SK-N-SH treated with all-trans-retinoic acid at 6 μM for 48 hours (cell line): ENCODE measurements around the gene GLIPR2.

Experiments used
- ATAC-seq: fragments of 200-7000 bp; cut with Tn5 transposase; 3 replicates; pipeline ENCODE4 v1.9.1; 2020; ENCODE audit warnings: mild to moderate bottlenecking, moderate library complexity
- BACH2 ChIP-seq: fragments of 250-450 bp; sonication (Bioruptor Pico); IDR thresholded peaks from 2 replicates; pipeline ENCODE4 v1.9.0; 2021; ENCODE audit warnings: mild to moderate bottlenecking, borderline replicate concordance
- CSDC2 ChIP-seq: fragments of 250-450 bp; sonication (Bioruptor Pico); IDR thresholded peaks from 2 replicates; pipeline ENCODE4 v1.5.0; 2020; ENCODE audit warnings: mild to moderate bottlenecking, moderate library complexity
- GLIS3 ChIP-seq: fragments of 250-450 bp; sonication (Bioruptor Pico); IDR thresholded peaks from 2 replicates; pipeline ENCODE4 v1.5.0; 2020; ENCODE audit warnings: mild to moderate bottlenecking, moderate library complexity
- ISL1 ChIP-seq: fragments of 250-450 bp; sonication (Bioruptor Pico); IDR thresholded peaks from 2 replicates; pipeline ENCODE4 v2.1.2; 2022; ENCODE audit warnings: mild to moderate bottlenecking, moderate library complexity
- OSR1 ChIP-seq: fragments of 250-450 bp; sonication (Bioruptor Pico); IDR thresholded peaks from 2 replicates; pipeline ENCODE4 v1.8.0; 2022; ENCODE audit warnings: moderate library complexity, mild to moderate bottlenecking, inconsistent platforms
- SNAI2 ChIP-seq: fragments of 250-450 bp; sonication (Bioruptor Pico); IDR thresholded peaks from 2 replicates; pipeline ENCODE4 v1.5.0; 2020; ENCODE audit warnings: mild to moderate bottlenecking, moderate library complexity
- TCF4 ChIP-seq: fragments of 250-450 bp; sonication (Bioruptor Pico); IDR thresholded peaks from 2 replicates; pipeline ENCODE4 v1.8.0; 2021; ENCODE audit warnings: mild to moderate bottlenecking, moderate library complexity, borderline replicate concordance
- ZC3H10 ChIP-seq: fragments of 250-450 bp; sonication (Bioruptor Pico); IDR thresholded peaks from 2 replicates; pipeline ENCODE4 v1.5.1; 2021; ENCODE audit warnings: mild to moderate bottlenecking, moderate library complexity
- ZFP3 ChIP-seq: fragments of 250-450 bp; sonication (Bioruptor Pico); IDR thresholded peaks from 2 replicates; pipeline ENCODE4 v1.5.0; 2020; ENCODE audit warnings: mild to moderate bottlenecking, moderate library complexity
- ZFP30 ChIP-seq: fragments of 450-650 bp; formaldehyde crosslinking; IDR thresholded peaks from 2 replicates; pipeline ENCODE4 v1.5.0; 2022; ENCODE audit warnings: mild to moderate bottlenecking, moderate library complexity
- ZNF565 ChIP-seq: fragments of 450-650 bp; formaldehyde crosslinking; conservative IDR thresholded peaks from 2 replicates; pipeline ENCODE4 v1.5.0; 2020; ENCODE audit warnings: low read depth, mild to moderate bottlenecking, moderate library complexity
- ZNF70 ChIP-seq: fragments of 450-650 bp; formaldehyde crosslinking; IDR thresholded peaks from 2 replicates; pipeline ENCODE4 v1.5.0; 2020; ENCODE audit warnings: mild to moderate bottlenecking, moderate library complexity
- ZNF8 ChIP-seq: fragments of 450-650 bp; formaldehyde crosslinking; IDR thresholded peaks from 2 replicates; pipeline ENCODE4 v1.5.0; 2020; ENCODE audit warnings: mild to moderate bottlenecking, moderate library complexity
- TF ChIP-seq, protein P1 (sequence below): fragments of 250-450 bp; sonication (Bioruptor Pico); IDR thresholded peaks from 2 replicates; pipeline ENCODE4 v1.5.1; 2020; ENCODE audit warnings: low read depth, mild to moderate bottlenecking, moderate library complexity
- TF ChIP-seq, protein P2 (sequence below): fragments of 250-450 bp; sonication (Bioruptor Pico); IDR thresholded peaks from 2 replicates; pipeline ENCODE4 v1.5.1; 2021; ENCODE audit warnings: mild to moderate bottlenecking, moderate library complexity
- TF ChIP-seq, protein P3 (sequence below): fragments of 250-450 bp; sonication (Bioruptor Pico); IDR thresholded peaks from 2 replicates; pipeline ENCODE4 v1.8.0; 2021; ENCODE audit warnings: low read depth, mild to moderate bottlenecking, moderate library complexity, borderline replicate concordance
- TF ChIP-seq, protein P4 (sequence below): fragments of 250-450 bp; sonication (Bioruptor Pico); IDR thresholded peaks from 2 replicates; pipeline ENCODE4 v1.8.0; 2020; ENCODE audit warnings: mild to moderate bottlenecking, moderate library complexity, borderline replicate concordance
- TF ChIP-seq, protein P5 (sequence below): fragments of 250-450 bp; sonication (Bioruptor Pico); IDR thresholded peaks from 2 replicates; pipeline ENCODE4 v1.5.0; 2020; ENCODE audit warnings: mild to moderate bottlenecking, moderate library complexity

The GLIPR2 gene

DNA sequence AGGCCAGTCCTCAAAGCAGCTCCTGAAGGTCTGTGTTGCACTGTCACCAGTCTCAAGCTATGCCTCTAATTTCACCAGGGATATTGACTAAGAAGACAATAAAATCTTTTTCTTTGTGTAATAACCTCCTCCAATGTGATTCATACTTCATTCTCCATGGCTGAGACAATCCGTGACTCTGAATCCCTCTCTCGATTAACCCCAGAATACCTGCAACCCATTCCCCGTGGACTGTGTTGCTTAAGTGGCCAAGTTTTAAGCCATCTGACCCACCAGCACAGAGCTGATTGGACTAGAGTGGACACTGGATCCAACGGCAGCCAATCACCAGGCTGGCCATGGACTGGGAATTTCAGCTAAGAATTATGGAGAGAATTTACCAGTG is 27.2 kb downstream of the GLIPR2 start (continued):
- TF ChIP-seq, protein P1, sequence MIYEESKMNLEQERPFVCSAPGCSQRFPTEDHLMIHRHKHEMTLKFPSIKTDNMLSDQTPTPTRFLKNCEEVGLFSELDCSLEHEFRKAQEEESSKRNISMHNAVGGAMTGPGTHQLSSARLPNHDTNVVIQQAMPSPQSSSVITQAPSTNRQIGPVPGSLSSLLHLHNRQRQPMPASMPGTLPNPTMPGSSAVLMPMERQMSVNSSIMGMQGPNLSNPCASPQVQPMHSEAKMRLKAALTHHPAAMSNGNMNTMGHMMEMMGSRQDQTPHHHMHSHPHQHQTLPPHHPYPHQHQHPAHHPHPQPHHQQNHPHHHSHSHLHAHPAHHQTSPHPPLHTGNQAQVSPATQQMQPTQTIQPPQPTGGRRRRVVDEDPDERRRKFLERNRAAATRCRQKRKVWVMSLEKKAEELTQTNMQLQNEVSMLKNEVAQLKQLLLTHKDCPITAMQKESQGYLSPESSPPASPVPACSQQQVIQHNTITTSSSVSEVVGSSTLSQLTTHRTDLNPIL (CRISPR knock-in tag), result no peak
- TF ChIP-seq, protein P2, sequence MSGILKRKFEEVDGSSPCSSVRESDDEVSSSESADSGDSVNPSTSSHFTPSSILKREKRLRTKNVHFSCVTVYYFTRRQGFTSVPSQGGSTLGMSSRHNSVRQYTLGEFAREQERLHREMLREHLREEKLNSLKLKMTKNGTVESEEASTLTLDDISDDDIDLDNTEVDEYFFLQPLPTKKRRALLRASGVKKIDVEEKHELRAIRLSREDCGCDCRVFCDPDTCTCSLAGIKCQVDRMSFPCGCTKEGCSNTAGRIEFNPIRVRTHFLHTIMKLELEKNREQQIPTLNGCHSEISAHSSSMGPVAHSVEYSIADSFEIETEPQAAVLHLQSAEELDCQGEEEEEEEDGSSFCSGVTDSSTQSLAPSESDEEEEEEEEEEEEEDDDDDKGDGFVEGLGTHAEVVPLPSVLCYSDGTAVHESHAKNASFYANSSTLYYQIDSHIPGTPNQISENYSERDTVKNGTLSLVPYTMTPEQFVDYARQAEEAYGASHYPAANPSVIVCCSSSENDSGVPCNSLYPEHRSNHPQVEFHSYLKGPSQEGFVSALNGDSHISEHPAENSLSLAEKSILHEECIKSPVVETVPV (CRISPR knock-in tag), result no peak
- TF ChIP-seq CSDC2 (no peak), ZFP3 (CRISPR knock-in tag) (no peak), ZC3H10 (CRISPR knock-in tag) (no peak), GLIS3 (CRISPR knock-in tag) (no peak)
- TF ChIP-seq, protein P3, sequence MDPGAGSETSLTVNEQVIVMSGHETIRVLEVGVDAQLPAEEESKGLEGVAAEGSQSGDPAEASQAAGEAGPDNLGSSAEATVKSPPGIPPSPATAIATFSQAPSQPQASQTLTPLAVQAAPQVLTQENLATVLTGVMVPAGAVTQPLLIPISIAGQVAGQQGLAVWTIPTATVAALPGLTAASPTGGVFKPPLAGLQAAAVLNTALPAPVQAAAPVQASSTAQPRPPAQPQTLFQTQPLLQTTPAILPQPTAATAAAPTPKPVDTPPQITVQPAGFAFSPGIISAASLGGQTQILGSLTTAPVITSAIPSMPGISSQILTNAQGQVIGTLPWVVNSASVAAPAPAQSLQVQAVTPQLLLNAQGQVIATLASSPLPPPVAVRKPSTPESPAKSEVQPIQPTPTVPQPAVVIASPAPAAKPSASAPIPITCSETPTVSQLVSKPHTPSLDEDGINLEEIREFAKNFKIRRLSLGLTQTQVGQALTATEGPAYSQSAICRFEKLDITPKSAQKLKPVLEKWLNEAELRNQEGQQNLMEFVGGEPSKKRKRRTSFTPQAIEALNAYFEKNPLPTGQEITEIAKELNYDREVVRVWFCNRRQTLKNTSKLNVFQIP, result no peak

DNA sequence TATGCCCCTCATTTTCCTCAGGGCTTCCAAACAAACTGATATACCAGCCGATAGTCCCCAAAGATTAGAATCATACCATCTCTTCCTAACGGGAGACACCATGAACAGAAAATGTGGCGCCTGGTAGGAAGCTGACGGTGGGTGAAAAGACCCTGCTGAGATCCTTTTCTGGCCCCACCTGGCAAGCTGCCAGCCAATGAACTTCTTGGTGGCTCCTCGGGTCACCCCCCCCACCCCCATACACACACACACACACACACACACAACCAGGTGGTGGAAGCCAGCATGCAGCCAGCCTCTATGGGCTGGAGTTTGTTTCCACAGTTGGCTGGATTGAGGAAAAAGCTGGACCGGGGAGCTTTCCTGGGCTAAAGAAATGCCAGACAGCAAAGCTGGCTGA is 27.8 kb downstream of the GLIPR2 start:
- TF ChIP-seq, protein P4, sequence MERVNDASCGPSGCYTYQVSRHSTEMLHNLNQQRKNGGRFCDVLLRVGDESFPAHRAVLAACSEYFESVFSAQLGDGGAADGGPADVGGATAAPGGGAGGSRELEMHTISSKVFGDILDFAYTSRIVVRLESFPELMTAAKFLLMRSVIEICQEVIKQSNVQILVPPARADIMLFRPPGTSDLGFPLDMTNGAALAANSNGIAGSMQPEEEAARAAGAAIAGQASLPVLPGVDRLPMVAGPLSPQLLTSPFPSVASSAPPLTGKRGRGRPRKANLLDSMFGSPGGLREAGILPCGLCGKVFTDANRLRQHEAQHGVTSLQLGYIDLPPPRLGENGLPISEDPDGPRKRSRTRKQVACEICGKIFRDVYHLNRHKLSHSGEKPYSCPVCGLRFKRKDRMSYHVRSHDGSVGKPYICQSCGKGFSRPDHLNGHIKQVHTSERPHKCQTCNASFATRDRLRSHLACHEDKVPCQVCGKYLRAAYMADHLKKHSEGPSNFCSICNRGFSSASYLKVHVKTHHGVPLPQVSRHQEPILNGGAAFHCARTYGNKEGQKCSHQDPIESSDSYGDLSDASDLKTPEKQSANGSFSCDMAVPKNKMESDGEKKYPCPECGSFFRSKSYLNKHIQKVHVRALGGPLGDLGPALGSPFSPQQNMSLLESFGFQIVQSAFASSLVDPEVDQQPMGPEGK (CRISPR knock-in tag), result no peak
- TF ChIP-seq ISL1 (CRISPR knock-in tag) (no peak), ZFP3 (CRISPR knock-in tag) (no peak), ZNF565 (CRISPR knock-in tag) (no peak), ZC3H10 (CRISPR knock-in tag) (no peak), ZFP30 (CRISPR knock-in tag) (no peak), SNAI2 (CRISPR knock-in tag) (no peak), OSR1 (CRISPR knock-in tag) (no peak), TCF4 (CRISPR knock-in tag) (no peak)
- TF ChIP-seq, protein P1 (CRISPR knock-in tag), result no peak
- TF ChIP-seq, protein P2 (CRISPR knock-in tag), result no peak
- ATAC-seq, result no peak

DNA sequence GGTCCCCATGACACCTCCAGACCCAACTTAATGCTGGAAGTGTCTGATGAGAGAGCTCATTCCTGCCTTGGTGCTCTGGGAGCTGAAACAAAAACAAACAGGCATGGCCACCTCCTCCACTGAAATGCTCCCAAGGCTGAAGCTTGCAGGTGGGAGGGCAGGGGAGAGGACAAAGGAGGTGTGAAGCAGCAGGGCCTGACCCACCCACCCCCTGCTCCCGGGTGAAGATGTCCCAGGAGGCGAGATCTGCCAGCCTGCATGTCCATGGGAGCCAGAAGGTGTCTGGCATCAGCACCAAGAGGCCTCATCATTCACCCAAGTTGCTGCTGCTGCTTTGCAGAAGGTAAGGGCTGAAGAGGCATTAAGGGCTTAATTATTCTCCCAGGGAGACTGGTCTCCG is 28.5 kb downstream of the GLIPR2 start:
- no peak for TF ChIP-seq GLIS3 (CRISPR knock-in tag)
- TF ChIP-seq, protein P5, sequence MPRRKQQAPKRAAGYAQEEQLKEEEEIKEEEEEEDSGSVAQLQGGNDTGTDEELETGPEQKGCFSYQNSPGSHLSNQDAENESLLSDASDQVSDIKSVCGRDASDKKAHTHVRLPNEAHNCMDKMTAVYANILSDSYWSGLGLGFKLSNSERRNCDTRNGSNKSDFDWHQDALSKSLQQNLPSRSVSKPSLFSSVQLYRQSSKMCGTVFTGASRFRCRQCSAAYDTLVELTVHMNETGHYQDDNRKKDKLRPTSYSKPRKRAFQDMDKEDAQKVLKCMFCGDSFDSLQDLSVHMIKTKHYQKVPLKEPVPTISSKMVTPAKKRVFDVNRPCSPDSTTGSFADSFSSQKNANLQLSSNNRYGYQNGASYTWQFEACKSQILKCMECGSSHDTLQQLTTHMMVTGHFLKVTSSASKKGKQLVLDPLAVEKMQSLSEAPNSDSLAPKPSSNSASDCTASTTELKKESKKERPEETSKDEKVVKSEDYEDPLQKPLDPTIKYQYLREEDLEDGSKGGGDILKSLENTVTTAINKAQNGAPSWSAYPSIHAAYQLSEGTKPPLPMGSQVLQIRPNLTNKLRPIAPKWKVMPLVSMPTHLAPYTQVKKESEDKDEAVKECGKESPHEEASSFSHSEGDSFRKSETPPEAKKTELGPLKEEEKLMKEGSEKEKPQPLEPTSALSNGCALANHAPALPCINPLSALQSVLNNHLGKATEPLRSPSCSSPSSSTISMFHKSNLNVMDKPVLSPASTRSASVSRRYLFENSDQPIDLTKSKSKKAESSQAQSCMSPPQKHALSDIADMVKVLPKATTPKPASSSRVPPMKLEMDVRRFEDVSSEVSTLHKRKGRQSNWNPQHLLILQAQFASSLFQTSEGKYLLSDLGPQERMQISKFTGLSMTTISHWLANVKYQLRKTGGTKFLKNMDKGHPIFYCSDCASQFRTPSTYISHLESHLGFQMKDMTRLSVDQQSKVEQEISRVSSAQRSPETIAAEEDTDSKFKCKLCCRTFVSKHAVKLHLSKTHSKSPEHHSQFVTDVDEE (CRISPR knock-in tag), result no peak
- ATAC-seq, result no peak

DNA sequence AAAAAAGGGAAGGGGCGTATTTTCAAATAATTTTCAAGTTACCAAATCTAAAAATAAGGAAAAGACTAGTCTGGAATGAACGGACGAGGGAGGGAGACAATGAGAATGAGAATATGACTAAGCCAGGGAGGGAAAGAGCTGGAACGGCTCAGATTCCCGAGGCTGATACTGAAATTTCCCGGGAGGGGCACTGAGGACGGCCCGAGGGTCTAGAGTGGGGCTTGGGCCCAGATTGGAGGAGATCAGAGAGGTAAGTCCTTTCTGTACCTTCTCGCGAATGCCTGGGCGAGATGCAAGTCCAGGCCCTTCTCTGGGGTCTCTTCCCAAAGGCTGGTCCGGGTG is 29.3 kb downstream of the GLIPR2 start:
- peak; percentile 23 for ATAC-seq
- TF ChIP-seq SNAI2 (CRISPR knock-in tag) (no peak), ZNF70 (CRISPR knock-in tag) (no peak), ZFP3 (CRISPR knock-in tag) (no peak), OSR1 (CRISPR knock-in tag) (no peak), CSDC2 (no peak), BACH2 (CRISPR knock-in tag) (no peak), GLIS3 (CRISPR knock-in tag) (no peak), ZNF8 (no peak), TCF4 (CRISPR knock-in tag) (no peak)
- TF ChIP-seq, protein P5 (CRISPR knock-in tag), result no peak
- TF ChIP-seq, protein P3, result no peak
